OCI-M2 (cell line): ENCODE measurements around the gene GTF3C4.

Experiments
- DNase-seq: peaks from one replicate; lab custom pipeline; 2025; ENCODE audit not compliant: unreplicated experiment; lab: John Stamatoyannopoulos, UW

The GTF3C4 gene, protein sequence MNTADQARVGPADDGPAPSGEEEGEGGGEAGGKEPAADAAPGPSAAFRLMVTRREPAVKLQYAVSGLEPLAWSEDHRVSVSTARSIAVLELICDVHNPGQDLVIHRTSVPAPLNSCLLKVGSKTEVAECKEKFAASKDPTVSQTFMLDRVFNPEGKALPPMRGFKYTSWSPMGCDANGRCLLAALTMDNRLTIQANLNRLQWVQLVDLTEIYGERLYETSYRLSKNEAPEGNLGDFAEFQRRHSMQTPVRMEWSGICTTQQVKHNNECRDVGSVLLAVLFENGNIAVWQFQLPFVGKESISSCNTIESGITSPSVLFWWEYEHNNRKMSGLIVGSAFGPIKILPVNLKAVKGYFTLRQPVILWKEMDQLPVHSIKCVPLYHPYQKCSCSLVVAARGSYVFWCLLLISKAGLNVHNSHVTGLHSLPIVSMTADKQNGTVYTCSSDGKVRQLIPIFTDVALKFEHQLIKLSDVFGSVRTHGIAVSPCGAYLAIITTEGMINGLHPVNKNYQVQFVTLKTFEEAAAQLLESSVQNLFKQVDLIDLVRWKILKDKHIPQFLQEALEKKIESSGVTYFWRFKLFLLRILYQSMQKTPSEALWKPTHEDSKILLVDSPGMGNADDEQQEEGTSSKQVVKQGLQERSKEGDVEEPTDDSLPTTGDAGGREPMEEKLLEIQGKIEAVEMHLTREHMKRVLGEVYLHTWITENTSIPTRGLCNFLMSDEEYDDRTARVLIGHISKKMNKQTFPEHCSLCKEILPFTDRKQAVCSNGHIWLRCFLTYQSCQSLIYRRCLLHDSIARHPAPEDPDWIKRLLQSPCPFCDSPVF

DNA sequence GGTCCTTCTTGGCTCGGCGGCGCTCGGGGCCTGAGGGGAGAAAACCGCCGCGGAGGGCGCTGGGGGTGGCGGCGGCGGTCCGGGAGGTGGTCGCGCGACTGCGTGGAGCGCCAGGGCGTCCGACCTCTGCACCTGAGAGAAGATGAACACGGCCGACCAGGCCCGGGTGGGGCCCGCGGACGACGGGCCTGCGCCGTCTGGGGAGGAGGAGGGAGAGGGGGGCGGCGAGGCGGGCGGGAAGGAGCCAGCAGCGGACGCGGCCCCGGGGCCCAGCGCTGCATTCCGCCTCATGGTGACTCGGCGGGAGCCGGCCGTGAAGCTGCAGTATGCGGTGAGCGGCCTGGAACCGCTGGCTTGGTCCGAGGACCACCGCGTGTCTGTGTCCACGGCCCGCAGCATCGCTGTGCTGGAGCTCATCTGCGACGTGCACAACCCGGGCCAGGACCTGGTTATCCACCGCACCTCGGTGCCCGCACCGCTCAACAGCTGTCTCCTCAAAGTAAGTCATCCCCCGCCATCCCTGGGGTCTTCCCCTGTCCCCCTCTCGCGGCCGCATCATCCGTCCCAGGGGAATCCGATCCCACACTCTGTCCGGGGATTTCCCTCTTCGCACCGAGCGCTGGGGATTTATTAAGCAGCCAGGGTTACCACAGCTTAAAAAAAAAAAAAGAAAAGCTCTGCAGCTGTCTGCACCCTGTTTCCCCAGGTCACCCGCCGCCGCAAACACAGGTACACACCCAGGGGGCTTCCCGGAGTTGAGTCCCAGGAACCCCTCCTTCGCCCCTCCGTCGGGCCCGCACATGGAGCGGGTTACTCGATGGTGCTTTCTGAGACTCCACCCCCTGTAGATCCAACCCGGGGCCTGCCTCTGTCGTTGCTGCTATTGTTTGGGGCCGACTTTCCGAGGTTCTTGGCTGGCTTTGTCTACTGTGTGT lies at the start of gene GTF3C4:
Gene GTF3C4 (plus strand): TSS at position 8 of the 935 bp plus-strand sequence. CDS start 135 bp downstream, at position 143.
- DNase-seq = no peak

DNA sequence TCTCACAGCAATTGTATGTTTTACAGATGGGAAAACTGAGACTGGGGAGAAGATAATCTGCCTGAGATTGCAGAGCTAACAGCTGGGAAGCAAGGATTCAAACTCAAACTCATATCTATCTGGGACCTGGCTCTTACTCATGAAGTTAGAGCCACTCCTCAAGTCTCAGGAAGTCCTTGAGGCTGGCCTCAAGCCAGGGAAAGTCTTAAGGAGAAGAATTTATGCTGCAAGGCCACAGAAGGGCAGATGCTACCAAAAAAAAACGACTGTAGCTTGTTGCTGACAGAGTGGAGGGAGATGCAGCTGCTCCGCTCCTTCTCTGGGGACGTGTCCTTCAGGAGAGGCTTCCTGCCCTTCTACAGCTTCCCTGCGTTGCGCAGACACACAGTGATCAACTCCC lies 48.1 kb upstream of the GTF3C4 start:
- DNase-seq = no peak

DNA sequence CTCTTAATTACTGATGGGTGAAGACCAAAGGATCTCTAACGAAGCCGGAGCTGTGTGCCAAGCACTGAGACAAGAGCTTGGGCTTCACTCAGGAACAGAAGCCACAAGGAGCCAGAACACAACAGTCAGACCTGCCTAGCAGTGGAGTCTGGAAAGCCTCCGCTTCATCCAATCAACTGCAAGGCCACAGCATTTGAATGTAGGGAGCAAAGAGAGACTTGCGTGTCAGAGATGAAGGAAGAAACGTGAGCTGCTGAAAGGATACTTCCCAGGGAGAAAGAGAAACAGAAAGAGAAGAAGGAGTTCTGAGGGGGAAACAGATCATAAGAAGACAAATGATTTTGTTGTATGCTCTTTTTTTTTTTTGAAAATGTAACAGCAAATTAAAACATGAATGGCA lies 44.0 kb upstream of the GTF3C4 start:
- no peak for DNase-seq

DNA sequence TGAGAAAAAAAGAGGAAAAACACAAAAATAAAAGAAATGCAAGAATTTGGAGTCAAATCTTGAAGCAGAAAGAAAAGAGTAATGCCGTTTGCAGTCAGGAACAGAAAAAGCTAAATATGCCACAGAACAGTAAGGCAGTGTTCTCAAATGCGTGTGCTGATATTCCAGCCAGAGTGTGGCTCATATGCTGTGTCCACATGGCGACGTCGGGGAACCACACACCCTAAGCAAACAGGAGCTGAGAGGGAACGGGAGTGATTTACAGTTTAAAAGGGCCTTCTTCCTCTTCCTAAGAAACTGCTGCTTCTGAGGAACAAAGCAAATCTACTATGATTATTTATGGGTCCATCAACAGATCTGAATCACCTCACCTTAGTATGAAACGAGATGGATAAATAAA lies 43.2 kb upstream of the GTF3C4 start:
- no peak for DNase-seq

DNA sequence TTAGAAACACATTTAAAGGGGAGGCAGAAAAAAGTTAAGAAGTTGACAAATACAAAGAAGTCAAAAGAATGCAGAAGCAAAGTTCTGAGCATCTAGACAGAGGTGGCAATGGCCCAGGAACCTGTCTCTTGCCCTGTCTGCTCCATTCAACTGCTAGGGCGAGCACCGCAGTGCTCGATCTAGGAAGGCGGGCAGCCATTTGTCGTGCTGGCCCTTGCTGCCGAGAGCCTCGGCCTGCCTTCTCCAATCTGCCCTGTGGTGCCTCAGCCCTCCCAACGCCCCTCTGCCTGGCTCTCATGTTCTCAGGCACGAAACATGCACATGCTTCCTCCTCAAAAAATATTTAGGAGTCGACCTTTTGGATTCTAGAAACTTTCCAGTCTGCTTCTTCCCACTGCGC lies 42.7 kb upstream of the GTF3C4 start:
- DNase-seq = no peak

DNA sequence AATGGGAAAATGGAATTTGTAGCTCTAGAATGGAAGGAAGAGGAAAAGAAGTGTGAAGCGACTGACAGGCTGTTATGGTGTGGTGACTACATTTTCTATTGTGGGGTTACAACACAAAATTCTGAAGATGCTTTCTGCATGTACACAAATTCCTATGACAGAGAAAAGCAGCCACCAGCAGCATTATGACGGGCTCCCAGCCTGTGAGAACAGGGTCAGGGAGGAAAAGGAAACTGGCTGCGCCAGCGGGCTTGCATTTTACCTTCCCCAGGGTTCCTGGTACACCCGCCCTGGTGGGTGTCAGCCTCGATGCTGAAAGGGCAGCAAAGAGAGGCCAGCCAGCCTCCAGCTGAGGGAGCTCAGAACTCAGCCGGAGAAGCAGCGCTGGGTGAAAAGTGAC lies 41.5 kb upstream of the GTF3C4 start:
- DNase-seq = no peak

DNA sequence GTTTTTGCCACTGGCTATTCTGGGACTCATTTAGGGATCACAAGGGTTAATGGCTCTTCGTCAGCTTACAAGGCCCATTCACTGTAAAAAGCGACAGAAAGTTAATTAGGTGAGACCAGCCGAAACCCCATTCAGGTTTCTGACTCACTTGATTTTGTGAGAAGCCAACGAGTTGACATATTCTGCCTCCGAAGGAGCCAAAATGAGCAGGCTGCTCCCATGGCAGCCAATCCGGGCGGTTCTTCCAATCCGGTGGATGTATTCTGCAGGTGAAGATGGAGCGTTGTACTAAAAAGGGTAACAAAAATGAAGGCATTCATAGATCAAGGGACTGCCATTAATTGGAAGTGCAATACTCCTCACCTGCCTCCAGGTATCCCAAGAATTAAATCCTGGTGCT lies 40.1 kb upstream of the GTF3C4 start:
- DNase-seq = no peak

DNA sequence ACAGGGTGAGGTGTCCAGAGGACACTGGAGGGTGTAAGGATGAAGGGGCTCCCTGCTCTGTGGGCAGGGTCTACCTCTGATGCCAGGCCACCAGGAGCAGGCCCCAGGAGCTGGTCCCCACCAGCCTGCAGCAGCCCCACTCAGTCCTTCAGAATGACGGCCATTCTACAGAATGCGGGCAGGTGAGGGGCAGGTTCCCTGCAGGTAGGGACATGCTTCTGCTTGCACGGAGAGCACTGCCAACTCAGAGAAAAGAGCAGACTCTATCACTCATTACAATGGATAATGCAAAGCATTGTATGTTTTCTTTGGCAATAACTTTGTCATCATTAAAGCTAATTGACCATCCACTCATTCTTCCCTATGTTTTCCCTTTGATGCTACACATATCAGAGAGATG lies 39.5 kb upstream of the GTF3C4 start:
- DNase-seq = no peak

DNA sequence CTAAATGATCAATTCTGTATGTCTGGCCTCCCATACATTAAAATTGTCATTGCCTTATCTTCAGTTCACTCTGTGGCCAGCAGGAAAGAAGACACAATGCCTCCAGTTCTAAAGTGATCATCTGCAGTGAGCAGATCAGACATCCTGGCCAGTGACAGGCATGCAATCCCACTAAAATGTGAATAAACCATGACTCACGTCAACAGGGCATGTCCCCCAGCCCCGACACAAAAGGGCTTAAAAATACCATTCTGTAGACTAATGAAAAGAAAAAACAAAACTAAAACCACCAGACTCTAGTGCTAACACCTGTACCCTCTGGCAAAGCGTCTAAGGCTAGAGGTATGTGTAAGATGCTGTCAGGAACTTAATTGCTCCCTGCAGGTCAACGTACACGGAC lies 39.0 kb upstream of the GTF3C4 start:
- DNase-seq = no peak

DNA sequence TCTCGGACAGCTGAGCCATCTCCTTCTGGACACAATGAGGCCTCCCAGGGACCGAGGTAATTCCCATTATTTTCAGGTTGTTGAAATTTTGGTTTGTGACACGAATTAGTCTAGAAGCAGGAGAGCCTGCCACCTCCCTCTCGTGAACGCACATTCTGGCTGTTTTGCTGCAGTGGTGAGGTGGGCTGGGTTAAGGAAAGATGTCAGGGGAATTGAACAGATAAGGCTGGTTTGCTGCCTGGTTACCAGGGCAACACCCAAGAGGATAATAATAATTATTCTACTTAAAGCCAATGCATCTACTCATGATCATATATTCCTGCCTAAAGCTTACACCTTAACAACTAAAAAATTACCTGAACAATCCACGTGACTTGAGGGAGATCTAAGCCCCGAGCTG lies 38.6 kb upstream of the GTF3C4 start:
- DNase-seq = no peak

DNA sequence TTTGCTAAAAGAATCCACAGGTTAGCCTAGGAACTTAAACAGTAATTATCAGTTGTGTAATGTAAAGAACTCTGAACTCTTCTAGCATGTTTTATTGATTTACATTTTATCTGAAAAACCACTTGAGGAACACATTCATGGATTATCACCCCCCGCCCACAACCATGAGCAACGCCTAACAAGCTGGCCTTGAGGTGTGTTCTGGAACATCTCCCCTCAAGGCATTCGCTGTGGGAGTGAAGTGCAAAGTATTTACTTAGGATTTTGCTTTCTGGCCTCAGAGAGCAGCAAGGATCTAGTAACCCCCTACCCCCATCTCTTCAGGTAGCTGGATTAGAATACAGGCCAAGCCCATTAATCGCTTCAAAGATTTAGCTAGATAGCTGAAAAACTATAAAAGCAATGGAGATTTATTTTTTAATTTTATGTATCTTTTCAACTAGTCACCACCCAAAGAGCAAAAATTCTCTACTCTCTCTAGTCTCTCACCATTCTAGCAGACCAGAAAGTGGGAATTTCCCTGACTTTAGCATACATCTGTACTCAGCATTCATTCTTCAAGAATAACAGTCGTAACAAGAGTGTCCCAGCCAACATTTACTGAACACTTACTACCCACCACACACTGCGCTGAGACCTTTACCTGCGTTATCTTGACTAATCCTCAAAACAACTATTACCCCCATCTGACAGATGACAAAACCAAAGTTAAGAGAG lies 37.7 kb upstream of the GTF3C4 start:
- no peak for DNase-seq

DNA sequence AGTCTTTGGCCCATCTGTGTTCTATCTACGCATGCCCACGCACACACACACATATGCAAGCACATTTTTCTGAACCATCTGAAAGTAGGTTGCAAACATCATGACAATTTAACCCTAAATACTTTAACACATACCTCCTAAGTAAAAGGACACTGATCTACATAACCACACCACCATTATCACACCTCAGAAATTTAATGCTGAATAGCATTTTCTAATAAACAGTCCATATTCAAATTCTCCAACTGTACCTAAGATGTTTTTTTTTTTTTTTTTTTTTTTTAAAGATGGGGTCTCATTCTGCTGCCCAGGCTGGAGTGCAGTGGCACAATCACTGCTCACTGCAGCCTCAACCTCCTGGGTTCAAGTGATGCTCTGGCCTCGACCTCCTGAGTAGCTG lies 35.9 kb upstream of the GTF3C4 start:
- no peak for DNase-seq

DNA sequence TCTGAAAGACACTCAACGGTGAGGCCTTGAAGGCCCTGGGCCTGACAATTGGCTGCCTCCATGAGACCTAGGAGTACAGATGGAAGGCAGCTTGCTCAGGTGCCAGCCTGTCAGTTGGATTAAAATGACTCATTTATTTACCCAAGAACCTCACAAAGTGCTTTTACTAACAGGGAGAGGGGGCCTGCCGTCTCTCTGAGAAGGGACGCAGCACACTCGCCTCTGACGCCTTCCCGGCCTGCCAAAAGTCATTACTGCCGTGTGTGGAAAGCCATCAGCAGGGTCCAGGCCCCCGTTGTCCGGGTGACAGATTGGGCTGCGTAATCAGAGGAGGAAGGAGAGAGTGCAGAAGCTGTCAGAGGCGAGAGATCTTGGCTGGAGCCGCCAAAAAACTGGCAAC lies 32.9 kb upstream of the GTF3C4 start:
- no peak for DNase-seq

DNA sequence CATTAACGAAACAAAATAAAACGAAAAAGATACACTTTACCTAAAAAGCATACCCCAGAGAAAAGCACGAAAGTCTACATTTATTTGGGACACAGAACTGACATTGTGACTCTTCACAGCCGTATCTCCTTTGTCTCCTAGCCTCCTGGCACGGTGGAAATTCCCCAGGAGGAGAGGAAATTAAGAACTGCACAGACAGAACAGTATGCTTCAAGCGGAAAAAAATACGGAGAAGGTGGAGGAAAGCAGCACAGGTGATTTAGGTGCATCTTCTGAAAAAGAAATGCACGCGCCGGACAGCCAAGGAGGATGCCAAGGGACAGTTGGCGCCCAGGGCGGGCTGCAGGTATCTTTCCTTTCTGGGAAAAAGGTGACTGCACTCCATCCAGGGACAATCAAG lies 32.5 kb upstream of the GTF3C4 start:
- DNase-seq = no peak

DNA sequence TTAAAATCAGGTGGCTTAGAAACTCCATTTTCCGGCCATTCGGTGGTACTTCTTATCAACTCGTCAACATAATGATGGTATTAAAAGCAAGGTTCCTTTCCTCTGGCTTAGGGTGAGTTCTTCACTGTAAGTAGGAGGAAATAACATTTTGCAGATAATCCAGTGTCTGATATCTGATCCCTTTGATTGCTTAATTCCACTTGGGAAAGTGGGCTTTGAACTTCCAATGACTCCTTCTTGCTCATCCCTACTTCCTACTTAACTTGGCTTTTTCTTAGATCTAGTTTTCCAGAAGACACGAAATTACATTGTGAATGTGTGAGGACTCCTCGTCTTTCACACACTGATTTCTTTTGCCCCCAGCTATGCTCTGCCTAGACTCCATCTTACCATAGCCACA lies 32.0 kb upstream of the GTF3C4 start:
- DNase-seq = no peak

DNA sequence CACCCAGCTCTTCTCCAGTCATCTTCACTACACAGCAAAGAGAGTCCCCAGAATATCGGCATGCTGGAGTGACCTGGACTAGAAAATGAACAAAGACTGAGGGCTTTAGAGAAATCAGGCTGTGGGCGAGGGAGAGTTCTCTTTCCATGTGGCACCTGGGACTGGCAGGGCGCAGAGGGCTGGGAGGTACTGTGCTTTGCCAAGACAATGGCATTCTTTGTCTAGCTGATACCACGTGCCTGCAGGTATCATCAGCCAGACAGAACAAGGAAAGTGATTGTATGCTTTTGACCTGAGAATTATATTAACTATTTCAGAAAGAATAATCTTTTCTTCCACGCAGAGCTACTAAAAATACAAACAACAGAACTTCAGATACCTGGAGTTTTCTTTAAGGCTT lies 30.9 kb upstream of the GTF3C4 start:
- no peak for DNase-seq

DNA sequence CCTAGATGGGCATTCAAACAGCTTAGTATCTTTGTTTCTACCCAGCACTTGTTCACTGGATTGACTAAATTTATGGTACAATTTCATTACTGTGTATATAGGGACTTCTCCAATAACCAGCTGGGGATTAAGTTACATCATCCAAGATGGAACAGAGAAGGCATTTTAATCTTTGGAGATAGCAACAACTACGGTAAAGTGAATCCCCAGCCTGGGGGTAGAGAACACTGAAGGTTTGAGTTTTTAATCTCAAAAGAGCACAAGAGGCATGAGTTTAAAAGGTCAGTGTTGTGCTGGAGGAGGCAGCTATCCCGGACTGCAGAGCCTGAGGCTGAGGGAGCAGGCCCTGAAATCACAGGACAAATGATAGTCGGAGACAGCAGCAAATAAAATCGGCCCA lies 29.0 kb upstream of the GTF3C4 start:
- DNase-seq = no peak

DNA sequence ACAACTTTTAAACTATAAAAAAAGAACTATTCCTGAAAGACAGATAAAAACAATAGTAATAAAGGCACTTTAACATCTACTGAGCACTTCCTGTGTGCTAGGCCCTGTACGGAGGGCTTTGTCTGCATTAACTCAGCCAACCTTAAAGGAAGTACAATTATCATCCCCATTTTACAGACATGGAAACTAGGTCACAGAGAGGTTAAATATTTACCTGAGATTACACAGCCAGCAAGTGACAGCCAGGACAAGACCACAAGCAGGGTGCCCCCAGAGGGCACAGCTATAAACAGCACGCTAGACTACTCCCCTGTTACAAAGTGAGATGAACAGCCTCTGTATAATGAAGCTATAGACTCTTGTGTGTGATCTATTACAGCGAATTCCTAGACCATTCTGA lies 26.0 kb upstream of the GTF3C4 start:
- DNase-seq = no peak

DNA sequence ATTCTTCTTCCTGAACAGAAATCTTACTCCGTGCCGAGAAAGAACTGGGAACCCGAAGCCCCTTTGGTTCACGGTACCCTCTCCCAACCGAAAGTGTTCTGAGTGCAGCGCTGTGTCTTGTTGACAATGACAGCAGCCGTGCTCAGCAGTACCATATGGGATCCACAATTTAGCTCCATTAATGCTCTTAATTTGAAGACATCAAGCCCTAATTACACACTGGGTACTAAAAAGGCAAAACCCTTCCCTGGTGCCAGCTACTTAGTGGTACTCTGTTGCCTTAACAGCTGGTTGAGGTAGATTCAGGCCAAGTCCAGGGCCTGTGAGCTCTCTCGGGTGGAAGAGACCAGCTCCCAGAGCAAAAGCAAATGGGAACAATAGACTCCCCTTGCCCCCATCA lies 25.0 kb upstream of the GTF3C4 start:
- DNase-seq = no peak

DNA sequence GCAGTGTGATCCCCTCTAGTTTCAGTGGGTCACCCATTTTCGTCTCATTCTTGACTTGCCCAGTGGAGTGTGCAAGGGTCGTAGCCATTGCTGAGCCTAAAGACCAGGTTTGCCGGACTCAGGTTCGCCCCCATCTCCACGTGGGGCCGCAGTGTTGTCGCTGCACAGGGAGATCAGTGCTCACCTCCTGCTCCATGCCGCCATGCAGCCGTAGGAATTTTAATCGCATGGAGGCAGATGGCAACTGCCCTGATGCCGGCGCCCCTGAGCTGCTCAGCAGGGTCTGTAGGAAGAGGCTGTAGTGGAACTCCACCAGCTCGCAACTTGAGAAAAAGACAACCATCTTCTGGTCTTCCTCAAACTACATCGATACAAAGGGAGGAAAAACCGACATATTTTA lies 24.6 kb upstream of the GTF3C4 start:
- DNase-seq = no peak

DNA sequence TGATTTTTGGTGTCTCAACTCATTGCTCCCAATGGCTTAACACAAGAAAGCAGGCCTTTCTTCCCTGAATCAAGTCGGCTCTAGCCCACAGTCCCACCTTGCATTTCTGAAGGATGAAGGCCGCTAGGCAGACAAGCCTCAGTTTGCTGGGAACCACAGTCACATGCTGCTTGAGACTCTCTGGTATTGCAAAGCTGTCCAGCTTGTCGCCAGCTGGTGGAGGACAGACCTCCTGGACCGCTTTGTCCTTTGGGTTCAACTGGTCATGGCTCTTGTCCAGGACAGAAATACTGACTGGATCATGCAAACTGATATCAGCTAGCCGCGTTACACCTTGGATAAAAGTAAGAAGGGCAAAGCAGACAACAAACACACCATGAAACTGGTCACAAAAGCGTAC lies 23.5 kb upstream of the GTF3C4 start:
- DNase-seq = no peak
